Bronchial epithelial cell (primary cell): ENCODE data around the gene BABAM2. TPM values are rescaled to one million over a fixed set of nuclear protein-coding genes. Genes with fewer than 3 reads are reported as not detected.

Source experiments
- DNase-seq: peaks from one replicate; pipeline ENCODE4 v3.0.0-alpha.2; 2010; ENCODE audit warnings: low read depth
- FAIRE-seq: peaks from 2 replicates; lab custom pipeline; 2011; peaks lifted over from hg19 to GRCh38; lab: Jason Lieb, UNC
- H3K27me3 ChIP-seq: 2 replicates; pipeline ENCODE4 v1.5.1; 2011; ENCODE audit warnings: low read length; ENCODE audit not compliant: control insufficient read depth, insufficient read depth
- H3K36me3 ChIP-seq: 2 replicates; pipeline ENCODE4 v1.5.1; 2011; ENCODE audit warnings: low read length; ENCODE audit not compliant: control insufficient read depth, insufficient read depth
- H3K4me3 ChIP-seq: 2 replicates; pipeline ENCODE4 v1.5.1; 2011; ENCODE audit warnings: mild to moderate bottlenecking, low read depth, low read length, control low read depth
- CTCF ChIP-seq: IDR thresholded peaks from 2 replicates; pipeline ENCODE4 v1.5.1; 2011; ENCODE audit warnings: mild to moderate bottlenecking, moderate library complexity, low read length, control low read depth, inconsistent platforms; ENCODE audit not compliant: insufficient read depth, severe bottlenecking
- total RNA-seq: library from RNA; depleted of rRNA; stranded (reverse); fragments of >200 nt; gene quantifications from 2 replicates; pipeline ENCODE4 v1.2.1, GENCODE V29; 2014

Gene BABAM2
- total RNA-seq, 1 donor from 2014 or later = 8.4 TPM

GRCh38 chr2:28052691-28053090 lies 162.2 kb downstream of the BABAM2 start:
- no peak overlapping the region for H3K4me3 ChIP-seq
- H3K36me3 ChIP-seq = no peaks in the 10 kb centered on the region
- H3K27me3 ChIP-seq = no peaks in the 10 kb centered on the region
- no peak for DNase-seq
- TF ChIP-seq CTCF = no peak
- FAIRE-seq = no peak

- no peak for TF ChIP-seq CTCF
- no peaks in the 10 kb centered on the region for H3K27me3 ChIP-seq
- no peak overlapping the region for H3K4me3 ChIP-seq
- DNase-seq (no peak), FAIRE-seq (no peak)
- H3K36me3 ChIP-seq = no peaks in the 10 kb centered on the region
These were observed 163.1 kb downstream of the BABAM2 start for GRCh38 chr2:28053597-28053996.

GRCh38 chr2:28054916-28055315 lies 164.4 kb downstream of the BABAM2 start:
- no peak for FAIRE-seq
- H3K36me3 ChIP-seq = no peaks in the 10 kb centered on the region

GRCh38 chr2:28055325-28055970 lies 164.9 kb downstream of the BABAM2 start:
- no peaks in the 10 kb centered on the region for H3K27me3 ChIP-seq
- FAIRE-seq = no peak
- TF ChIP-seq CTCF = no peak
- no peaks in the 10 kb centered on the region for H3K36me3 ChIP-seq
- peak; percentile 51 for DNase-seq
- no peak overlapping the region for H3K4me3 ChIP-seq

More at GRCh38 chr2:28054916-28055315, 164.4 kb downstream of the BABAM2 start:
- DNase-seq = no peak
- Histone ChIP-seq H3K4me3 (no peak overlapping the region), H3K27me3 (no peaks in the 10 kb centered on the region)
- TF ChIP-seq CTCF = no peak

GRCh38 chr2:28058791-28059190 lies 168.3 kb downstream of the BABAM2 start:
- H3K4me3 ChIP-seq = no peak overlapping the region
- no peaks in the 10 kb centered on the region for H3K36me3 ChIP-seq
- no peak for FAIRE-seq
- no peak for DNase-seq
- no peaks in the 10 kb centered on the region for H3K27me3 ChIP-seq
- no peak for TF ChIP-seq CTCF

GRCh38 chr2:28062867-28063266 lies 172.3 kb downstream of the BABAM2 start:
- FAIRE-seq = no peak
- TF ChIP-seq CTCF = no peak

More at GRCh38 chr2:28062867-28063266, 172.3 kb downstream of the BABAM2 start:
- Histone ChIP-seq H3K4me3 (no peak overlapping the region), H3K27me3 (no peaks in the 10 kb centered on the region), H3K36me3 (no peaks in the 10 kb centered on the region)
- DNase-seq = no peak
